Loucy (cell line): ENCODE measurements around the gene AGAP9.
"Not testable (repeated sequence)": the region's sequence is repeated elsewhere in the genome, so short reads cannot be mapped to it uniquely, and the experiment has no call there.

Source experiments
- H2AFZ ChIP-seq: fragments of 200-600 bp; sonication (generic); 2 replicates; pipeline ENCODE4 v1.6.0; 2016; ENCODE audit warnings: antibody characterized with exemption, mild to moderate bottlenecking, low read length, moderate library complexity
- H3F3A ChIP-seq: fragments of 200-600 bp; 2 replicates; pipeline ENCODE4 v1.6.0; 2016; ENCODE audit warnings: antibody characterized with exemption, low read depth, mild to moderate bottlenecking
- H3K27me3 ChIP-seq: fragments of 200-600 bp; sonication (generic); 2 replicates; pipeline ENCODE4 v1.6.1; 2014; ENCODE audit warnings: low read length, mild to moderate bottlenecking; ENCODE audit not compliant: insufficient read depth, poor library complexity, severe bottlenecking
- H3K36me3 ChIP-seq: fragments of 200-600 bp; sonication (generic); 2 replicates; pipeline ENCODE4 v1.6.1; 2016; ENCODE audit warnings: low read length; ENCODE audit not compliant: insufficient read depth
- H3K4me1 ChIP-seq: fragments of 200-600 bp; sonication (generic); 2 replicates; pipeline ENCODE4 v1.5.1; 2014; ENCODE audit warnings: low read length, mild to moderate bottlenecking; ENCODE audit not compliant: insufficient read depth, poor library complexity, severe bottlenecking
- H3K4me2 ChIP-seq: fragments of 200-600 bp; sonication (generic); 2 replicates; pipeline ENCODE4 v1.6.0; 2014; ENCODE audit warnings: antibody characterized with exemption, low read length, low read depth, mild to moderate bottlenecking; ENCODE audit not compliant: poor library complexity, severe bottlenecking
- H3K4me3 ChIP-seq: fragments of 200-600 bp; sonication (generic); 2 replicates; pipeline ENCODE4 v1.5.1; 2014; ENCODE audit warnings: low read length, mild to moderate bottlenecking, mixed read lengths; ENCODE audit not compliant: poor library complexity, severe bottlenecking
- H3K79me2 ChIP-seq: fragments of 200-600 bp; sonication (generic); 2 replicates; pipeline ENCODE4 v1.6.1; 2014; ENCODE audit warnings: low read length; ENCODE audit not compliant: insufficient read depth
- H3K9ac ChIP-seq: fragments of 200-600 bp; sonication (generic); 2 replicates; pipeline ENCODE4 v1.6.0; 2014; ENCODE audit warnings: mild to moderate bottlenecking, low read depth, low read length, moderate library complexity; ENCODE audit not compliant: poor library complexity, severe bottlenecking
- H3K9me2 ChIP-seq: fragments of 200-600 bp; sonication (generic); replicated peaks from 2 replicates; pipeline ENCODE4 v1.6.1; 2016; ENCODE audit warnings: low read depth, low read length, mixed read lengths
- H3K9me3 ChIP-seq: fragments of 200-600 bp; sonication (generic); 2 replicates; pipeline ENCODE4 v1.6.1; 2014; ENCODE audit warnings: mild to moderate bottlenecking, antibody characterized with exemption, low read length, low read depth; ENCODE audit not compliant: insufficient read depth
- H4K20me1 ChIP-seq: fragments of 200-600 bp; sonication (generic); 2 replicates; pipeline ENCODE4 v1.6.0; 2014; ENCODE audit warnings: antibody characterized with exemption, low read length, mild to moderate bottlenecking; ENCODE audit not compliant: insufficient read depth, poor library complexity, severe bottlenecking

Gene AGAP9

DNA sequence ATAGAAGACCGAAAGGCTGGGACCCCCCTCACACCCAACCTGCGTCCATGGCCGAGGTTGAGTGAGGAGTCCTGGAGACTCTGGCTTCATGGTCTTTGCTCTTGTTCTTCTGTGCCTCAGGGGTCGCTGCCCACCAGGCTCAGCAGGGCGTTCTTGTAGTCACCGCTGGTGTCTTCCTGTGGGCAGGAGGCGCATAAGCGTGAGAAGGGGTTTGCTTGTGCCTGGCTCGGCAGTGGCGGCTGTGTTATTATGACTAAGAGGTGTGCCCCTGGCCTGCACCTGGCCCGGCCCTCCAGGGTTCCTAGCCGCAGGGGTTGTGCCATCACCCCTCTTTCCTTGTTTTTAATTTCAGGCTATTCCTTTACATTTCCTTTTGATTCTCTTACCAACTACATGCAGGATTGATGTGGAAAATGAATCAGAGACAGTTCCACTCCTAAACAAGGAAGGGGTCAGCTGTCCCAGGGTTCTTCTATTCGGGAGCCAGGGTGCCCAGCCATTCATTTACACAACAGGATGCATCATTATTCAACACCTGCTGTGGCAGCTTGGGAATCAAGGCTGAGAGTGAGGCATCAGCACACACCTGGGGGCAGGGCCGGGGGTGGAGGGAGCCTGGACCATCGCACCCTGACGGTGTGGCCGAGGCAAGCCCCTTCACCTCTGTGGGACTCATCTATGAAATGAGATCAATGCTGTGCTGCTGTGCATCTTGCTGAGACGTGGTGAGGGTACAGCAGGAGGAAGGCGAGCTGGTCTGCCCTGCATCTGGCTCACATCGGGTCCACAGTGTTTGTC lies 54.5 kb downstream of the AGAP9 start:
- H3K9ac ChIP-seq, H2AFZ ChIP-seq, H3K79me2 ChIP-seq, H3K4me2 ChIP-seq, H4K20me1 ChIP-seq, H3K36me3 ChIP-seq, H3K9me3 ChIP-seq, H3F3A ChIP-seq, H3K4me1 ChIP-seq, H3K9me2 ChIP-seq, H3K27me3 ChIP-seq, H3K4me3 ChIP-seq: not testable (repeated sequence)

- not testable (repeated sequence) for H3K9ac ChIP-seq, H3K9me2 ChIP-seq, H3K36me3 ChIP-seq, H3K4me1 ChIP-seq, H3K27me3 ChIP-seq, H3K9me3 ChIP-seq, H2AFZ ChIP-seq, H3K4me2 ChIP-seq, H3F3A ChIP-seq, H3K79me2 ChIP-seq, H3K4me3 ChIP-seq, H4K20me1 ChIP-seq
Observed at GRCh38 chr10:47467957-47468356, 55.5 kb downstream of the AGAP9 start.

DNA sequence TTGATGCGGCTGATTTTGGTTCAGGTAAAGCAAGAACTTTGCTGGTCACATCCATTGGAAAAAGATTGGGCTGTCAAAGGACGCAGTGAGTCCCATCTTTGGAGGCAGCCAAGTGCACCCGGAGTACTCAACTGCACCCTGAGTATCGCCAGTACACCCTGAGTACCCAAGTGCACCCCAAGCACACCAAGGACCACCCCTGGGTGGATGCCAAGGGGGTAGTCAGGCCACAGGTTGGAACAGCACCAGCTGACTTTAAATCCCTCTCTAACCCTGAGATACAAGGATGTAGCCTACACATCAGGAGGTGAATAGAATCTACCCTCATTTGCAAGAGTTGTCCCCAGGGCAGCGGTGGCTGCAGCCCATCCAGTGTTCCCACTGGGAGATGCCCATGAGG lies 56.0 kb downstream of the AGAP9 start:
- not testable (repeated sequence) for H3K4me1 ChIP-seq, H3F3A ChIP-seq, H2AFZ ChIP-seq, H3K4me2 ChIP-seq, H4K20me1 ChIP-seq, H3K27me3 ChIP-seq, H3K9me2 ChIP-seq, H3K4me3 ChIP-seq, H3K9me3 ChIP-seq, H3K9ac ChIP-seq, H3K36me3 ChIP-seq, H3K79me2 ChIP-seq

DNA sequence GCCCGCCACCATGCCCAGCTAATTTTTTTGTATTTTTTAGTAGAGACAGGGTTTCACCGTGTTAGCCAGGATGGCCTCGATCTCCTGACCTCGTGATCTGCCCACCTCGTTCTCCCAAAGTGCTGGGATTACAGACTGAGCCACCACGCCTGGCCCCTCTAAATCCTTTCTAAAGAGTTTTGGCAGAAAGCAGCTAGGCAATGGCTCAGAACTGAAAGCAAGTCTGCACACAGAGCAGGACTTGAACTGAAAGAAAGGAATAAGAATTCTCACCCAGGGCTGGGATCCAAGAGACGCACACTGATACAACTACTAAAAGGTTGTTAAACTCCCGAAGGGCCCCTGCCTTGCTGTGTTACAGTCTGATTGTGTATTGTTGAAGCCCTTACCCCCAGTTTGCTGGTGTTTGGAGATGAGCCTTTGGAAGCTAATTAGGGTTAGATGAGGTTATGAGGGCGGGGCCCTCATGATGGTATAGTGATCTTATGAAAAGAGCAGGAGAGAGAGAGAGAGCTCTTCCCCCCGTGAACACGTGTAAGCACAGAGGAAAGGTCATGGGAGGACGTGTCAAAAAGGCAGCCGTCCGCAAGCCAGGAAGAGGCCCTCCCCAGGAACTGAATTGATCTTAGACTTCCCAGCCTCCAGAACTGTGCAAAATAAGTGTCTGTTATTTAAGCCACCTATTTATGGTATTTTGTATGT lies 58.1 kb downstream of the AGAP9 start:
- H3K4me3 ChIP-seq, H2AFZ ChIP-seq, H3K36me3 ChIP-seq, H3K9ac ChIP-seq, H3K9me2 ChIP-seq, H3K79me2 ChIP-seq, H4K20me1 ChIP-seq, H3K4me1 ChIP-seq, H3K9me3 ChIP-seq, H3K27me3 ChIP-seq, H3F3A ChIP-seq, H3K4me2 ChIP-seq: not testable (repeated sequence)

- H3K9me3 ChIP-seq, H3K79me2 ChIP-seq, H3K4me3 ChIP-seq, H3K9ac ChIP-seq, H3K4me1 ChIP-seq, H3K9me2 ChIP-seq, H3K27me3 ChIP-seq, H2AFZ ChIP-seq, H4K20me1 ChIP-seq, H3F3A ChIP-seq, H3K36me3 ChIP-seq, H3K4me2 ChIP-seq: not testable (repeated sequence)
Observed at GRCh38 chr10:47462577-47463358, 60.7 kb downstream of the AGAP9 start.
